Peyer's patch (tissue), 4 donors: ENCODE measurements around the gene TMEM39B.

ENCODE experiments used
- CTCF ChIP-seq, 6 experiments: fragments of 450-650 bp in 4 of 6; fragments of 200-600 bp in 2 of 6; sonication (generic) in 1 of 6; IDR thresholded peaks; one replicate each; pipeline ENCODE4 v1.5.1; 2017 to 2019; ENCODE audit warnings: antibody characterized with exemption in 6 of 6, mild to moderate bottlenecking in 3 of 6, moderate library complexity in 1 of 6
- POLR2A ChIP-seq, 2 donors: fragments of 450-650 bp; IDR thresholded peaks; one replicate each; pipeline ENCODE4 v1.5.1; 2017; ENCODE audit warnings: antibody characterized with exemption in 2 of 2, mild to moderate bottlenecking in 2 of 2, moderate library complexity in 2 of 2

GRCh38 chr1:32072622-32073298 lies at the start of gene TMEM39B:
- TF ChIP-seq CTCF (IDR thresholded peaks at IDR 0.05) (peak in 4 of 6 experiments; percentile 15 to 38 (median 26)), POLR2A (IDR thresholded peaks at IDR 0.05) (peak; percentile 39 to 48)
